Esophagus muscularis mucosa (tissue), 4 donors: ENCODE data around the gene CDKL2.

Source experiments
- EP300 ChIP-seq: sonication (generic); formaldehyde crosslinking; IDR thresholded peaks from one replicate; pipeline ENCODE4 v1.6.1; 2017; ENCODE audit warnings: antibody characterized with exemption
- POLR2A ChIP-seq: fragments of 450-650 bp; IDR thresholded peaks from one replicate; pipeline ENCODE4 v1.6.1; 2017; ENCODE audit warnings: antibody characterized with exemption, moderate library complexity, mild to moderate bottlenecking, low read depth
- TF ChIP-seq, protein P1 (sequence below), 3 experiments: fragments of 200-600 bp in 2 of 3; fragments of 450-650 bp in 1 of 3; sonication (generic) in 2 of 3; IDR thresholded peaks; one replicate each; pipeline ENCODE4 v1.5.1; 2017 to 2019; ENCODE audit warnings: antibody characterized with exemption in 3 of 3, mild to moderate bottlenecking in 2 of 3, moderate library complexity in 1 of 3

DNA sequence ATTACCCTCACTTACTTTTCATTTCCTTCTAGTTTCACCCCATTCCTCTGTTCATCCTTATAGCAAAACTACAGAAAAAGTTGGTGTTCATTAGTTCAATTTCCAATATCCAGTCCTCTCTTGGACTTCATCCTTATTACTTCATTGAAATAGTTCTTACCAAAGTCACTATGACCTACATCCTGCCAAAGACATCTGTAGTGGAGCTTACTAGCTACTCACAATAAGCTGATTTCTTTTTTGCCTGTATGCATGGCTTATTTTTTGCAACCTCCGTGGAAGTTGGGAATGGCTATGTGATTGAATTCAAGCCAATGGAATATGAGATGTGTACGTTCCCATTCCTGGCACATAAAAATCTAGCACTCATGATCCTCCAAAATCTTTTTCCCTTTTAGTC, 4.6 kb upstream of the CDKL2 start:
- TF ChIP-seq POLR2A (no peak), EP300 (no peak)
- TF ChIP-seq, protein P1, sequence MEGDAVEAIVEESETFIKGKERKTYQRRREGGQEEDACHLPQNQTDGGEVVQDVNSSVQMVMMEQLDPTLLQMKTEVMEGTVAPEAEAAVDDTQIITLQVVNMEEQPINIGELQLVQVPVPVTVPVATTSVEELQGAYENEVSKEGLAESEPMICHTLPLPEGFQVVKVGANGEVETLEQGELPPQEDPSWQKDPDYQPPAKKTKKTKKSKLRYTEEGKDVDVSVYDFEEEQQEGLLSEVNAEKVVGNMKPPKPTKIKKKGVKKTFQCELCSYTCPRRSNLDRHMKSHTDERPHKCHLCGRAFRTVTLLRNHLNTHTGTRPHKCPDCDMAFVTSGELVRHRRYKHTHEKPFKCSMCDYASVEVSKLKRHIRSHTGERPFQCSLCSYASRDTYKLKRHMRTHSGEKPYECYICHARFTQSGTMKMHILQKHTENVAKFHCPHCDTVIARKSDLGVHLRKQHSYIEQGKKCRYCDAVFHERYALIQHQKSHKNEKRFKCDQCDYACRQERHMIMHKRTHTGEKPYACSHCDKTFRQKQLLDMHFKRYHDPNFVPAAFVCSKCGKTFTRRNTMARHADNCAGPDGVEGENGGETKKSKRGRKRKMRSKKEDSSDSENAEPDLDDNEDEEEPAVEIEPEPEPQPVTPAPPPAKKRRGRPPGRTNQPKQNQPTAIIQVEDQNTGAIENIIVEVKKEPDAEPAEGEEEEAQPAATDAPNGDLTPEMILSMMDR (IDR thresholded peaks at IDR 0.05) = no peak
